OCI-LY7 (cell line): ENCODE results near the gene TBL1Y. TPM values are rescaled to one million over a fixed set of nuclear protein-coding genes. Genes with fewer than 3 reads are reported as not detected.

Experiments
- total RNA-seq, 2 experiments: library from RNA; depleted of rRNA in 1 of 2; stranded (reverse); fragments of >200 nt in 1 of 2; shearing (Covaris generic) in 1 of 2; gene quantifications; 2 replicates each; pipeline ENCODE4 v1.2.3, GENCODE V29; 2014 to 2022

Gene TBL1Y
- total RNA-seq, 2 experiments from 2014 or later: 16.3 to 20.3 TPM

Other genes with a start within 250 kb of the TBL1Y start
- gene AMELY, start 1.1 kb downstream of the TBL1Y start, total RNA-seq (2014; rRNA removed; shearing (Covaris generic)): not detected in 2 replicates
- gene AMELY, start 1.1 kb downstream of the TBL1Y start, total RNA-seq (2022): not detected in 2 replicates